ENCODE data around the gene CST6.

CST6 gene, protein sequence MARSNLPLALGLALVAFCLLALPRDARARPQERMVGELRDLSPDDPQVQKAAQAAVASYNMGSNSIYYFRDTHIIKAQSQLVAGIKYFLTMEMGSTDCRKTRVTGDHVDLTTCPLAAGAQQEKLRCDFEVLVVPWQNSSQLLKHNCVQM

DNA sequence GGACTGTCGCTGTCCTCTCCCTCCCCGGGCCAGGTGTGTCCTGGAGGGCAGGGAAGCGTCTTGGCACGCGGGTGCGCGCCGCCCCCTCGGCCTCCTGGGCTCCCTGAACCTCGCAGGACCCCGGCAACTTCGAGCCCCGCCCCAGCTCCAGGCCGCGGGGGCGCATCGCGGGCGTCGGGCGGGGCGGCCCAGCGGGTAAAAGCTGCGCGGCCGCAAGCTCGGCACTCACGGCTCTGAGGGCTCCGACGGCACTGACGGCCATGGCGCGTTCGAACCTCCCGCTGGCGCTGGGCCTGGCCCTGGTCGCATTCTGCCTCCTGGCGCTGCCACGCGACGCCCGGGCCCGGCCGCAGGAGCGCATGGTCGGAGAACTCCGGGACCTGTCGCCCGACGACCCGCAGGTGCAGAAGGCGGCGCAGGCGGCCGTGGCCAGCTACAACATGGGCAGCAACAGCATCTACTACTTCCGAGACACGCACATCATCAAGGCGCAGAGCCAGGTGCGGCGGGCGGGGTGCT is at the start of gene CST6:
Gene CST6 (plus strand): TSS at position 224 of the 519 bp plus-strand sequence. CDS start 37 bp downstream, at position 261.
- FAIRE-seq, result no peak

DNA sequence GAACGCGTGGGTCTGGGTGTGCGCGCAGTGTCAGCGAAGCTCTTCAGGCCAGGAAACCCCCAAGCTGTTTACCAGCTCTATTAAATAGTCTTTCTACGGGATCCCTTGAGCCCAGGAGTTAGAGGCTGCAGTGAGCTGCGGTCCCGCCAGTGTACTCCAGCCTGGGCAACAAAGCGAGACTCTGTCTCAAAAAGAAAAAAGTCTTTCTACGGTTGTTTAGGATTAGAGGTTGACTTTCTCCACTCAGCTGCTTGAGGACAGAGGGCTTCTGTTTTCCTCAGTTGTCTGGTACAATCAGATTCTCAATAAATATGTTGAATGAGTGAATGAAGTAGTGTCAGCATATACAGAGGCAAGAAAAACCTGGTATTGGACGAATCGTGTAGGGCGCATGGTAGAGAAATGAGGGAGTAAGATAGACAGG is 49.7 kb upstream of the CST6 start:
- FAIRE-seq, result no peak

DNA sequence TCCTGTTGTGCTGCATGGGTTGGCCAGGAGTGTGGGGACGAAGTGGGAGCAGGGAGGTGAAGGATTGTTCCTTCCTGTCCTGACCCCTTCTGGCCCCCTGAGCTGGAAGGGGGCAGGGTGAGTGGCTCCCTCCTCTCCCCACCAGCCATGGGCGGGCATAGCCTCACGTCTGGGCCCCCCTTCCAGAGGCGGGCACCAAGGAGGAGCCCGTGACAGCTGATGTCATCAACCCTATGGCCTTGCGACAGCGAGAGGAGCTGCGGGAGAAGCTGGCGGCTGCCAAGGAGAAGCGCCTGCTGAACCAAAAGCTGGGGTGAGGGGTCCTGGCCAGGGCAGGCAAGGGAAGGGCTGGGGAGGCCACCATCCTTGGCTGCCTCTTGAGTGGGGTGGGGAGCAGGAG is 46.9 kb upstream of the CST6 start:
- FAIRE-seq, result no peak

DNA sequence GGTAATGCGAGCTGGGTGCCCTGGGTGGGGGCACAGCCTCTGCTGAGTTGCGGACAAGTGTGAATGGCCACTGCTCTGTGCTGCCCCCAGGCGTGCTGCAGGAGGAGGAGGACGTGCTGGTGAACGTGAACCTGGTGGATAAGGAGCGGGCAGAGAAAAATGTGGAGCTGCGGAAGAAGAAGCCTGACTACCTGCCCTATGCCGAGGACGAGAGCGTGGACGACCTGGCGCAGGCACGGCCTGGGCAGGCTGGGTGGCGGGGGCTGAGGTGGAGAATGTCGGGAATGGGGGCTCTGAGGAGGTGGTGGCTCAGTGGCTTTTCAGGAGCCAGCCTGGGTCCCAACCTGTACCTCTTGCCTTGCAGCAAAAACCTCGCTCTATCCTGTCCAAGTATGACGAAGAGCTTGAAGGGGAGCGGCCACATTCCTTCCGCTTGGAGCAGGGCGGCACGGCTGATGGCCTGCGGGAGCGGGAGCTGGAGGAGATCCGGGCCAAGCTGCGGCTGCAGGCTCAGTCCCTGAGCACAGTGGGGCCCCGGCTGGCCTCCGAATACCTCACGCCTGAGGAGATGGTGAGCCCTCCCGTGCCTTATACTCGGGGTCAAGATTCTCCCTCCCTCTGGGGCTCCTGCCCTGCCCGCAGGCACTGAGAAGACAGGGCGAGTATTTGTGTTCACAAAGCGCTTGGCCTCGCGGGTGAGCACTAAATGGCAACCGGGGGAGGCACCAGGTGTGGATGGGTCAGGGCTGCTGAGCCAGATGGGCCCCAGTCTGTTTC is 45.6 kb upstream of the CST6 start:
- FAIRE-seq, result no peak

DNA sequence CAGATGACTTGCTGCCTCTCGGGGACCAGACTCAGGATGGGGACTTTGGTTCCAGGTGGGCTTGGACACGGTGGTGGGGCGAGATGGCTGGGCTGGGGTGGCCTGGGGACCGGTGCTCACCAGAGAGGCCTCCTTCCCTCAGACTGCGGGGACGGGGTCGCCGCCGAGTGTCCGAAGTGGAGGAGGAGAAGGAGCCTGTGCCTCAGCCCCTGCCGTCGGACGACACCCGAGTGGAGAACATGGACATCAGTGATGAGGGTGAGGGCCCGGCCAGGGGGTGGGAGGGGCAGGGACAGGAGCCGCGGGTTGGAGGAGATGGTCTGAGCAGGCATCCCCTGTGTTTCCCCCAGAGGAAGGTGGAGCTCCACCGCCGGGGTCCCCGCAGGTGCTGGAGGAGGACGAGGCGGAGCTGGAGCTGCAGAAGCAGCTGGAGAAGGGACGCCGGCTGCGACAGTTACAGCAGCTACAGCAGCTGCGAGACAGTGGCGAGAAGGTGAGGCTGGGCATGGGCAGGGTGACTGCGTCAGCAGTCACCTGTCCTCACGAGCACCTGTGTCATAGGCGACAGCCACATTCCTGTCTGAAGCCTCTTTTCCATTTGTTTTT is 44.4 kb upstream of the CST6 start:
- no peak for FAIRE-seq

DNA sequence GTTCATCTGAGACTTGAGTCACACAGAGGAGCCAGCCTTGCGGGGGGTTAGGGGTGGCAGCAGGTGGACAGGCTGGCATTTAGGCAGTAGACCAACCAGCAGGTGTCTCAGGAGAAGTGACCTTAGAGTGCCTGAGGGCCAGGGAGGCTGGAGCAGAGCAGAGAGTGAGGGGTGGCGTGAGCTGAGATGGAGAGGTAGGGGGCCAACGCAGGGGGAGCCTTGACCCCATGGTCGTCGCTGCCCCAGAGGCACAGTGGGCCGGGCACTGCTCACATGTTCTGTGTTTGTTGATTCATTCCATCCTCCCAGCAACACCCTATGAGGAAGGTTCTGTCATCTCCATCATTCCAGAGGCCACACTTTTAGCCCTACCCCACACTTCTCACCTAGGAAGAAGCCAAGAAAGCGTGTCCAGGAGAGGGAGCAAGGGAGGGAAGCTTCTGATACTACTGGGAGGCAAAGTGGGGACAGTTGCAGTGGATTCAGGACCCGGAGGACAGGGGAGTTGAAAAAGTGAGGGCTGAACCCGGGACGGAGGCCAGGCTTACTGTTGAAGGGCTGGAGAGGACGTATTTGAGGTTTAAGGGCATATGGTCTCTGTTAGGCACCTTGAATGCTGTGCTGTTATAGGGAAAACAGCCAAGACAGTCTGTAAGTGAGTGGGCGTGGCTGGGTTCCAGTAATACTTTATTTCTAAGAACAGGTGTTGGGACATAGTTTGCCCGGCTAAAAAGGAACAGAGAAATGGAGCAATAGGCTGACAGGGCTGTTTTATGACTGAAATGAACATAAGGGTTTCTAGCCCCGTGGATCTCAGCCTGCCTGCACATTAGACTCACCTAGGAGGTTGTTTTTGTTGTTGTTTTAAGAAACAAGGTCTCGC is 43.0 kb upstream of the CST6 start:
- FAIRE-seq, result no peak

DNA sequence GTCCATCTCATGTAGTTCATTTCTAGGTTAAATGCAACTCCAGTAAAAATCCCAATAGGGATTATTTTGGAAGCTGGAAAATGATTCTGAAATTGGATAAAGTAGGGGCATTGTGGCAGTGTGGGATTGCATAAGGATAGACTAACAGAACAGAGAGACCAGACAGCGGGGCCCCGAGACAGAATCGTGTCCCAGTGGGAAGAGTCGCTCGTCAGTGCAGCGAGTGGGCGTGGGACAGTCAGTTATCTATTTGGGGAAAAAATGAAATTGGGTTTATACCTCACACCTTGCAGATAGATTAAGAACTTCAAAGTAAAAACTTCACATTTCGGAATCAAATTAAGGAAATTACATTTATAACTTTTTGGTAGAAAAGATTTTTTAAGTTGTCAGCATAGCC is 39.7 kb upstream of the CST6 start:
- FAIRE-seq, result no peak

DNA sequence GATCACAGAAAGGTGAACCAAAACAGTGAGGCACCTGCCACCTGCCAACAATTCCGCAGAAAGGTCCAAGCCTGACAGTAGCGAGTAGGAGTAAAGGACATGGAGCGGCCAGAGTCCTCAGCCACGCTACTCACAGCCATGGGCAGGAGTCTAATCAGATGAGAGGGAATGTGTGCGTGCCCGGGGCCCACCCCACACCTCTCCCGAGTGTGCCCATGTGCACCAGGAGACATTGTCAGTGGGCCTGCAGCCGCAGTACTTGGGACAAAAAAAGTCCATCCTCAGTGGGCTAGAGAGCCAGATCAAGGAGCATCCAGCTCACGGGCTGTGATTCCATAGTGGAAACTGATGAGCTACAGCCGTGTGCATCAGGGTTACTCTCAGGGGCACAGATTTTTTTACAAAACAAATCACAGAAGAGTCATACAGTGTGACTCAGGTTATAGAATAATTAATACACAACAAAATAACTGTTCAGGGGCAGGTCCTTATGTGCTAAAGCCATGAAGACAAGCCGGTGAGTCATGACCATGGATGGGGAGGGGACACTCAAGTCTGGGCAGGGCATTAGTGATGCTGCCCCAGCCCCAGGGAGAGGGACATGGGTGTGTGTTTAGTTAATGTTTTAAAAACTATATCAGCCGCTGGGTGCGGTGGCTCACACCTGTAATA is 38.2 kb upstream of the CST6 start:
- no peak for FAIRE-seq

DNA sequence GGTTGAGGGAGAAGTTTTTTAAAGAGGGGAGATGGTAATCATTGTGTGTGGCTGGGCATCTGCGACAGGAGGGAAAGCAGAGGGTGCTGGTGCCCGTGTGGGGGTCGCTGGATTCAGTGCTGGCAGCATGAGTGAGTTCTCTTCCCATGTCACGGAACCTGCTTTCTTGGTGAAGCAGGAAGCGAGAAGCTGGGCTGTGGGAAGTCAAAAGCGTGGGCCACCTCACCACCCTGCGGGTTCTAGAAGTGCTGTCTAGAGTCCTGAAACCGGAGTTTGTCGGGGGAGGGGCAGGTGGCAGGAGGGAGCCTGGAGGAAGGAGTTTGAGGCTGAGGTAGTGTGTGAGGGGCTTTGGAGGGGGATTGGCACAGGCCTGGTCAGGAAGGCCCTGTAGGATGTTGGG is 36.0 kb upstream of the CST6 start:
- FAIRE-seq, result no peak

DNA sequence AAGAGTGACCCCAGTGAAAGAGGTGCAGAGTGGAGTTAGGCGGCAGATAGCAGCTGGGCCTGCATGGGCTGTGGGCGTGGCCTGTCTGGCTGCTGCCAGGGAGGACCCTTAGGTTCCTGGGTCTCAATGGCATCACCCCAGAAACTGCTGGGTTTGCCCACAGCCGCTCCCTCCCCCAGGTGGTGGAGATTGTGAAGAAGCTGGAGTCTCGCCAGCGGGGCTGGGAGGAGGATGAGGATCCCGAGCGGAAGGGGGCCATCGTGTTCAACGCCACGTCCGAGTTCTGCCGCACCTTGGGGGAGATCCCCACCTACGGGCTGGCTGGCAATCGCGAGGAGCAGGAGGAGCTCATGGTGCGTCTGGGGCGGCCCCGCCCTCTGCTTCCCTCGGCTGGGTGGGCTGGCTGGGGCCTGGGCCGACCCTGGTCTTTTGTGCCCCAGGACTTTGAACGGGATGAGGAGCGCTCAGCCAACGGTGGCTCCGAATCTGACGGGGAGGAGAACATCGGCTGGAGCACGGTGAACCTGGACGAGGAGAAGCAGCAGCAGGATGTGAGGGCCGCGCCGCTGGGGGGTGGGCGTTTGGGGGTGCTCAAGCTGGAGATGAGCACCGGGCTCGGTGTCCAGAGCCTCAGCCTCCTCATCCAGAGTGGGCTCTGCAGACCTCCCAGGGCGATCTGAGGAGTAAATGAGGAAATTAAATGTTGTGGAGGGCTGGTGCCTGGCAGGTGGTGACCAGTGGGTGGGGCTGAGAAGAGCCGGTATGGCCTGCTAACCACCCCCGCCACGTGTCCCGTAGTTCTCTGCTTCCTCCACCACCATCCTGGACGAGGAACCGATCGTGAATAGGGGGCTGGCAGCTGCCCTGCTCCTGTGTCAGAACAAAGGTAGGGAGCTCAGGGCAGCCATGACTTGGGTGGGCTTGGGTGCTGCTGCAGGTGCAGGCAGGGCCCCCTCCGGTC is 35.3 kb upstream of the CST6 start:
- FAIRE-seq, result no peak

DNA sequence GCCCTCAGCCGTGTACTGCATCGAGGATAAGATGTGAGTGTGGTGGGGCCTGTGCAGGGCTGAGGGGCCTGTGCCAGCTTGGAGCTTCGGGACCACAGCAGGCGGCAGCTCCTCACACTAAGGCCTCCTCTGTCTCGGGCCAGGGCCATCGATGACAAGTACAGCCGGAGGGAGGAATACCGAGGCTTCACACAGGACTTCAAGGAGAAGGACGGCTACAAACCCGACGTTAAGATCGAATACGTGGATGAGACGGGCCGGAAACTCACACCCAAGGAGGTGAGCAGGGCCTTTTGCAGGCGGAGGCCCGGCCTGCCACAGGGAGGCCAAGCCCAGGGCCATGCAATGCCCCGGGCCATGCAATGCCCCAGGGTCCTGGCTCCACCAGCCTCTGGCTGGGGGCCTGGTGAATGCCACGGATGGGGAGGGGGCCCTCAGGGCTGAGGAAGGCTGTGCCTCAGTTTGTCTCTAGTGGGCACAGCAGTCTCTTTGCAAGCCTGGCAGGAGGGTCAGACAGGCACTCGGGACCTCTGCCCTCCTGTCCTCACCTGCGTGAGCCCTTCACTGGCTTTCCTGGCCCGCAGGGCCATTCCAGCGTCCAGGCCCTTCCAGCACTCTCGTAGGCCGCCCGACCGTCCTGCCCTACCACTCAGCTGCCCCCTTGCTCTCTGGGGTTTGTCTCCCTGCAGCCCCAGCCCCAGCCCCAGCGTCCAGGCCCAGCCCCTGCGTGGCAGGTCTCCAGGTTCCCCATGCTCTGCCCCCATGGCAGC is 34.0 kb upstream of the CST6 start:
- FAIRE-seq, result no peak

DNA sequence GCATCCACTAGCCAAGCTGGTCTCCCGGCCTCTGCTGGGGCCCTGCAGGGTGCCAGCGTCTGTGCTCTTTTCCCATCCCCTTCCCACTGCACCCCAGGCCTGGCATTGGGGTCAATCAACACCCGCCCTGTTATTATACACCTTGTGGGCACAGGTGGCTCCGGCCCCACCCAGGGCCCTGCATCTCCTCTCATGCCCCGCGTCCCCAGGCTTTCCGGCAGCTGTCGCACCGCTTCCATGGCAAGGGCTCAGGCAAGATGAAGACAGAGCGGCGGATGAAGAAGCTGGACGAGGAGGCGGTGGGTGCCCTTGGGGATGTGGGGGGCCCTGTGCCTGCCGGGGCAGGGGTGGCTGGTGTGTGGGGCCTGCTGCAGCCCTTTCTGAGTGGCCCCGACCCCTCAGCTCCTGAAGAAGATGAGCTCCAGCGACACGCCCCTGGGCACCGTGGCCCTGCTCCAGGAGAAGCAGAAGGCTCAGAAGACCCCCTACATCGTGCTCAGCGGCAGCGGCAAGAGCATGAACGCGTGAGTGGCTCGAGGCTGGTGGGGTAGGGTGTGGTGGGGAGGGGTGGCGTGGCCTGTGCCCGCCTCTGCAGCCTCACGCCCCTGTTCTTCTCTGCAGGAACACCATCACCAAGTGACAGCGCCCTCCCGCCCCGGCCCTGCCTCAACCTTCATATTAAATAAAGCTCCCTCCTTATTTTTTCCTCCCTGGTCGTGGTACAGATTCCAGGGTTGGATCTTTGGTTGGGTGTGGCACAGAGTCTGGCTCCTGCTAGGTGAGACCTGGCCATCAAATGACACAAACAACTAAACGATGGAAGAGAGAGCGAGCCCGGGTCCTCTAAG is 33.2 kb upstream of the CST6 start:
- FAIRE-seq, result no peak

DNA sequence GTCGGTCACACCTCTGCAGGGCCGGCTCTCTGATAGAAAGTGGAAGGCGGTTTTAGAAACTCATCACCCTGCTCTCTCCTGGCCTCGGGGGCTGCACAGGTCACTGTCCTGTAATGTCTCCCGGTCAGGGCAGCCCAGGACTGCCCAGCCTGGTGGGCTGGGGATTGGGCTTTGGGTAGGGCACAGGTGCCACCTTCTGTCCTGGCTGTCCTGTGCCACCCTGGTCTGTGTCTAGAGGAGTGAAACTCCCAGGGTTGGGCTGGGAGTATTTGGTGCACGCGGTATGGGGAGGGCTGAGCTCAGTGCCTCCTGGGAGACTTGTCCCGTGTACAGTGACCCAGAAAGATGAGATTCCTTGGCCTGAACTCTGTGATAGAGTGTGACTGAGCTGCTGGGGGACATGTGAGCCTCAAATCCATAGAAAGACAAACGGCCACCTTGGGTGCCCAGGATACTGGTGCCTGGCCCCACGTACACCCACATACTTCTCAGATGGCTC is 32.5 kb upstream of the CST6 start:
- FAIRE-seq, result no peak

DNA sequence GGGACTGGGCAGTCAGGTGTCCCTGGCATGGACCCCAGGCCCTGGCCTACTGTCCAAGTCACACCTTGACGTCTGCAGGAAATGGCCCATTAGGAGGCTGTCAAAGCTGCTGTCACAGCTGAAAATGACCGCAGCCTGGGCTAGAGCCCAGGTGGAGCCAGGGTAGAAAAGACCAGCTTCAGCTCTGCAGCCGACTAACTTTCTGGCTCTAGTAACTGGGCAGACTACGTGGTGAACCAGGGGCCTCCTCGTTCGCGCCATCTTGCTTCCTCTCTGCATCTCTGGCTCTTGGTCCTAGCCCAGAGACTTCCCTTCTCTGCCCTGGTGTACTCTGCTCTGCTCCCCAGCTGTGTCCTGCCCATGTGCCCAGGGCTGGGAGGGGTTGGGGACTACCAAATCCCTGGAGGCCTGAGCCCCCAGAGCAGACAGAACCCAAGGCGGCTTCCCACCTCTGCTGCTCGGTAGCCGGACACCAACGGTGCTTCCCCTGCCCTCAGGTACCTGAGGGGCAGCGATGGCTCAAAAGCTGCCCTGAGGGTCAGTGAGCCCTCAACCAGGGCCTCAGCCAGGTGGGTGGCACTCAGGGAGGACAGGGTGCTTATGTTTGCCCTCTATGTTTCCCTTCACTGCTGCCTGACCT is 30.6 kb upstream of the CST6 start:
- no peak for FAIRE-seq

DNA sequence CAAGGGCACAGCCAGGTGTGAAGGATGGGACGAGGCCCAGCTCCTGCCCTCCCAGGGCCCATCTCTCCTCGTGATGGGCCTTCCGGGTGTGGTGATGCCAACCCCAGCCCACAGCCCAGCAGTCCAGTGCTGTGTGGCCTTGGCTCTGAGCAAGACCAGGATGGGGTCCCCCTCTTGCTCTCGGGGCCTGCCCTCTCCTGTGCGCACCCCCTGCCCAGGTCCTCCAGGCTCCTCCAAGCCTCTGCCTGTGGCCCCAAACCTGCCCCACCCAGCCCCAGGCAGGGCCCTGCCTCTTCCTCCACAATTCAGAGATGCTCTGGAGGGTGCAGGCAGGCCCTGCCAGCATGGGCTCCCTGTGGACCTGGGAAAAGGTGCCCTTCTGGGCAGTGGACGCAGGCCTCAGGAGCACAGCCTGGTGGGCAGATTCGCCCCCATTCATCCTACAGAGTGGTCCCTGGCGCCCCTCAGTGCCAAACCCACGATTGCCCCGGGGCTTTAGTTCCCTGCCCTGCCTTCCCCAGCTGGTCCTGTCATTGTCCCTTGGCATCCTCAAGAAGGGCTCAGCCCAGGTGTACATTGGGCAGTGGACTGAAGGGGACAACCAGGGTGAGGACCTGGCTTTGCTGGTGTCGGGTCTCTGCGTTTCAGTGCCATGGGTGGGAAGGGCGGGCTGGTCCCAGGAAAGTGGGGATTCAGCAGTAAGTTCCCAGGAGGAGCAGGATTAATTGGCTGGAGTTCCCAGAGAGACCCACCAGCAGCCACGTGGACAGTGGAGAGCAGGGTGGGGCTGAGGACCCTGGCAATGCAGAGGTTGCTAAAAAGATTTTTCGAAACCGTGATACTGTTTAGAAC is 29.6 kb upstream of the CST6 start:
- no peak for FAIRE-seq

DNA sequence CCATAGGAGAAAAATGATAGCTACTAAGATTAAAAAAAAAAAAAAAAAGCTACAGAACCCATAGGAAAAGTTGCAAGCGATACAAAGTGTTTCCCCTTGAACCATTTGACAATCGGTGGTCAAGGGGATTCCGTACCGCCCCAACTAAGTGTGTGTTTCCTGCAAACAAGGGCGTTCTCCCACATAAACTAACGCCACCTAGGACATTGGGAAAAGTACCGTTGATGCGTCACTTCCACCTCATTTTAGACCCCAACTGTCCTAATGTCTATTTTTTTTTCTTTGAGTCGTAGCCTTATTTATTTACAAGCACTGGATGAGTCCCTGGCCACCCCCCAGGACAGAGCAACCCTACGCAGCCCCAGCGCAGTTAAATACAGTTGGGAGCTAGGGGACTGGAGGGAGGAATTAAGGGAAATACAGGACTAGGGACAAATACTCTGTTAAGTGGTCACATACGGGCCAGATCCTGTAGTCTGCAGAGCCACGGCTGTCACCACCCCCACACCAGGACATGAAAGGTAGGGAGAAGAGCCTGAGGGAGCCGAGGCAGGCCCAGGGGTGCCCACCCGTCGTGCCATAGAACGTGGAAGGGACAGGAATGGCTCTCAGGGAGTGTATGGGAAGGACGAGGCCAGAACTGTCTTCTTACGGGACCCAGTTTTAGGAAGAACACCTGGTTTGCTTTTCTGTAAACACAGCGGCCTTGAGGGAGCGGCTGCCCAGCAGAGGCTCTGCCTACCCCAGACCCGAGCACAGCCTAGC is 28.8 kb upstream of the CST6 start:
- FAIRE-seq, result no peak

DNA sequence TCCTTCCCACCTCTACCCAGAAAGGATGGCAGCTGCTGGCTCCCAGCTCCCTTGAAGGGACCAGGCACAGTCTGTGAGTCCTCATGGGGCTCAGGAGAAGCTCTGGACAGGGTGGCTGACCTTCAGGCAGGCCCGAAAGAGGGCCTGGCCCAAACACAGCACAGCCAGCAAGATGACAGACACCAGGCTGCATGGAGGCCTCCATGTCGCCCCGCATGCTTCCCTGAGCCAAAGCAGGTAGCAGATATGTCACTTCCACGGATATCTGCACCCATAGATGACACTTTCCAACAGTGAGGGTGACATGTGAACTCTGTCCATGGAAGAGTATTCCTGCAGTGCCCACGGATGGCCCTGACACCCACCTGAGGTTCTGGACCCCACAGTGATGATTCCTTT is 28.2 kb upstream of the CST6 start:
- FAIRE-seq, result no peak
